Measurements from ENCODE around the gene SEMA3D. TPM values are rescaled to one million over a fixed set of nuclear protein-coding genes. Genes with fewer than 3 reads are reported as not detected.

The SEMA3D gene
- total RNA-seq, 3 donors from 2014 or later = 3.5 to 7.5 (median 7.0) TPM

DNA sequence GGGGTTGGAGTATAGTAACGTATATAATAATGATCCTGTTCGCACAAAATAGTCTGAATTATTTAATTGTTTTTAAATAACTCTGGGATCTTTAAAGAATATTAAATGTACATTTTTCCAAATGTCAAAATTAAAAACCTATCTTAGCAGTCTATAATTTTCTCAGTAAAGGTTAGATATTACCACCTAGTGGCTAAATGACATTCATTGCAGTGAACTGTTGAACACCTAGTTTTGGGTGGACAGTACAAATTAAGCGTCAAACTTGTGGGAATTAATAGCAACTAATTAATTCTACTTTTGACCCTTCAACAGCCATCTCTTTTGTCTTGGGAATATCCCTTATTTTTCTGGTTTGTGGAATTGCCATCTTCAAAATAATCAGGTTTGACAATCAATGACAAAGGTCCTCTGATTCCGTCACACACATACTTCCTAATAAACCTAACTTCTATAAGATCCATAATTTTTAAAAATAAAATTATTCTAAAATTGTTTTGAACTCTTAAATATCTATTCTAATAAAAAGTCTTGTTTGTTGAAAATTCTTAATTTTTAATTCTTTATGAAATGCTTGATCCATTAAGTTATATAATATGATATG lies 165.7 kb downstream of the SEMA3D start:
- TF ChIP-seq, protein P1, sequence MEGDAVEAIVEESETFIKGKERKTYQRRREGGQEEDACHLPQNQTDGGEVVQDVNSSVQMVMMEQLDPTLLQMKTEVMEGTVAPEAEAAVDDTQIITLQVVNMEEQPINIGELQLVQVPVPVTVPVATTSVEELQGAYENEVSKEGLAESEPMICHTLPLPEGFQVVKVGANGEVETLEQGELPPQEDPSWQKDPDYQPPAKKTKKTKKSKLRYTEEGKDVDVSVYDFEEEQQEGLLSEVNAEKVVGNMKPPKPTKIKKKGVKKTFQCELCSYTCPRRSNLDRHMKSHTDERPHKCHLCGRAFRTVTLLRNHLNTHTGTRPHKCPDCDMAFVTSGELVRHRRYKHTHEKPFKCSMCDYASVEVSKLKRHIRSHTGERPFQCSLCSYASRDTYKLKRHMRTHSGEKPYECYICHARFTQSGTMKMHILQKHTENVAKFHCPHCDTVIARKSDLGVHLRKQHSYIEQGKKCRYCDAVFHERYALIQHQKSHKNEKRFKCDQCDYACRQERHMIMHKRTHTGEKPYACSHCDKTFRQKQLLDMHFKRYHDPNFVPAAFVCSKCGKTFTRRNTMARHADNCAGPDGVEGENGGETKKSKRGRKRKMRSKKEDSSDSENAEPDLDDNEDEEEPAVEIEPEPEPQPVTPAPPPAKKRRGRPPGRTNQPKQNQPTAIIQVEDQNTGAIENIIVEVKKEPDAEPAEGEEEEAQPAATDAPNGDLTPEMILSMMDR (IDR thresholded peaks at IDR 0.05) = peak in 1 of 3 donors; percentile 10
- TF ChIP-seq POLR2A (IDR thresholded peaks at IDR 0.05) = no peak
- Histone ChIP-seq H3K36me3 (no peaks in the 10 kb centered on the region), H3K27me3 (no peaks in the 10 kb centered on the region), H3K9me3 (no peaks in the 10 kb centered on the region), H3K4me1 (no peaks in the 10 kb centered on the region), H3K27ac (no peak overlapping the region), H3K4me3 (no peak overlapping the region)
- intact Hi-C loops (cut with DNase I; ENCODE audit: low total_unique reads) = loop anchor here (2.0 to 10.0 kb wide), 2 partner anchors 42 to 804 kb away; no protein-coding TSS in a partner anchor
- no peak for DNase-seq (ENCODE audit: low spot score in 2 of 2)

DNA sequence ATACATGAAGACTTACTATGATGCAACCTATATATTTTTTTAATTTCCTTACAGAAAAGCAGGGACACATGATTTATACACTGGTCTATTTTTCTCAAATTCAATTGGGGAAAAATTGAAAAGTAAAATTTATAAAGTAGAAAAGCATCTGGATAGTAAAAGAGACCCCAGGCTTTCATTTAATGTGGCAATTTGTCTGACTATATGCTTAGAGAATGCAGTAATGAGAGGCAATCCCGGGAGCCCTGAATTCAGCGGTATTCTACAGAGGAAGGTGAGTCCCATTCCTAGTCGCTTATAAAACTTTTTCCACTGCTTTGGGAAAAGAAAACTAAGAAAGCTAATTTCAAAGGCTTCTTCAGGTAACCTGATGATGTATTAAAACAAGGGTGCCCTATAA lies 167.1 kb downstream of the SEMA3D start:
- no peak overlapping the region for H3K4me3 ChIP-seq
- no peaks in the 10 kb centered on the region for H3K27me3 ChIP-seq
- no peak overlapping the region for H3K27ac ChIP-seq
- no peaks in the 10 kb centered on the region for H3K4me1 ChIP-seq
- H3K36me3 ChIP-seq = no peaks in the 10 kb centered on the region
- H3K9me3 ChIP-seq = no peaks in the 10 kb centered on the region
- intact Hi-C loops (cut with DNase I; ENCODE audit: low total_unique reads) = loop anchor here (2.0 to 10.0 kb wide), 2 partner anchors 41 to 805 kb away; no protein-coding TSS in a partner anchor
- no peak for DNase-seq (ENCODE audit: low spot score in 2 of 2)
- TF ChIP-seq POLR2A (IDR thresholded peaks at IDR 0.05) = no peak
- TF ChIP-seq POLR2AphosphoS5 (IDR thresholded peaks at IDR 0.05) = no peak
- TF ChIP-seq, protein P1 (IDR thresholded peaks at IDR 0.05) = no peak

DNA sequence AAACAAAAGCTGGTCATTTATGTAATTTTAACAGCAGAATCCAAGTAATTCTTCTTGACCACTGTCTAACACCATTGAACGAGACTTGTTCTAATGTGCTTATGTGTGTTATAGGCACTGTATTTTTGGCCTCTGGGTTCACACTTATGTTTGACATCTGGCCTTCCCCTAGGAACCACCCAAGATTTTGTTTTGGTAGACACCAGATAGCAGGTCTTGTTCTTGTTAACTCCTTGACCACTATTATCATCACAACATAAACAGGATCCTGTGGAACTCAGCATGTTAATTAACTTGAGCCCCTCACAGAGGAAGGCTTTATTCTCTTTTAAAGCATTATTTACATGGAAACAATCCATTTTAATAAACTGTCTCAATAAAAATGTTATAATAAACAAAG lies 167.7 kb downstream of the SEMA3D start:
- H3K27ac ChIP-seq = no peak overlapping the region
- intact Hi-C loops (cut with DNase I; ENCODE audit: low total_unique reads) = no loop called here

DNA sequence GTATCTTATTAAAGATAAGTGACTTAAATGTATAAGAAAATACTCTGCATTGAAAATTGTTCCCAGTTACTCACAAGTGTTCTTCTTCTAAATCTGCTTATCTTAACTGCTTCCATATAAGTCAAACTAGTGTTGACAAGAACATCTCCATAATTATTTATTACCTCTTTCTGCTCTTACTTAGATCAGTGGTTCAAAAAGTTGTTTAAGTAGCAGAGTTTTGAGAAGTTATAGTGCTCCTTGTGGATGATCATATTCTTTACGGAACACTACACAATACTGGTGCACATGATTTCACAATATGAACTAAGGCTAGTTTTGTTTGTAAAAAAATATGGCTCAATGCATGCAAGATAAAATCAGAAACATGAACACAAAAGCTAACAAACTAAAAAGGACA lies 168.4 kb downstream of the SEMA3D start:
- Histone ChIP-seq H3K4me1 (no peaks in the 10 kb centered on the region), H3K27me3 (no peaks in the 10 kb centered on the region), H3K27ac (no peak overlapping the region), H3K9me3 (no peaks in the 10 kb centered on the region), H3K4me3 (no peak overlapping the region), H3K36me3 (no peaks in the 10 kb centered on the region)
- TF ChIP-seq, protein P1 (IDR thresholded peaks at IDR 0.05) = no peak
- TF ChIP-seq POLR2AphosphoS5 (IDR thresholded peaks at IDR 0.05) (no peak), POLR2A (IDR thresholded peaks at IDR 0.05) (no peak)
- intact Hi-C loops (cut with DNase I; ENCODE audit: low total_unique reads) = no loop called here
- no peak for DNase-seq (ENCODE audit: low spot score in 2 of 2)

More for the DNA sequence above, 167.7 kb downstream of the SEMA3D start:
- no peaks in the 10 kb centered on the region for H3K9me3 ChIP-seq
- H3K27me3 ChIP-seq = no peaks in the 10 kb centered on the region
- no peaks in the 10 kb centered on the region for H3K4me1 ChIP-seq
- no peak overlapping the region for H3K4me3 ChIP-seq
- TF ChIP-seq POLR2AphosphoS5 (IDR thresholded peaks at IDR 0.05) (no peak), POLR2A (IDR thresholded peaks at IDR 0.05) (no peak)
- TF ChIP-seq, protein P1 (IDR thresholded peaks at IDR 0.05) = no peak
- no peaks in the 10 kb centered on the region for H3K36me3 ChIP-seq
- DNase-seq (ENCODE audit: low spot score in 2 of 2) = no peak

DNA sequence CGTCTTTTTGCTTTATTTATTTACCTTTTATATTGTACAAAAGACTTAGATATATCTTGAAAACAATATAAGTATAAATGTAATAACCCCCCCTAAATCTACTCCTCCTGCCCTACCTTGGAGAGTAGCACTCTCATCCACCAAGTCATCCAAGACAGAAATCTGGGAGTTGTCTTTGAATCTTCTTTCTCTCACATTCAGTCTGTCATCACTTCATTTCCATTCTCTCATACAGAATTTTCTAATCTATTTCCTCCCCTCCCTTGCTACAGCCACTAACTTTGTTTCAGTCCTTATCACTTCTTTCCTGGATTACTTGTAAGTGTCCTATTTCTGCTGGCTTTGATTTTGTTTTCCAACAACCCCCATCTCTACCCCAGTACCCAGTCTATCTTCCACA lies 170.6 kb downstream of the SEMA3D start:
- no peak overlapping the region for H3K4me3 ChIP-seq
- H3K4me1 ChIP-seq = no peaks in the 10 kb centered on the region
- TF ChIP-seq, protein P1 (IDR thresholded peaks at IDR 0.05) = no peak
- TF ChIP-seq POLR2AphosphoS5 (IDR thresholded peaks at IDR 0.05) = no peak
- no peaks in the 10 kb centered on the region for H3K36me3 ChIP-seq
- no peaks in the 10 kb centered on the region for H3K27me3 ChIP-seq
- H3K27ac ChIP-seq = no peak overlapping the region
- no peak for DNase-seq (ENCODE audit: low spot score in 2 of 2)
- intact Hi-C loops (cut with DNase I; ENCODE audit: low total_unique reads) = no loop called here
- no peaks in the 10 kb centered on the region for H3K9me3 ChIP-seq

All from breast epithelium (tissue), 4 donors.